ENCODE measurements around the gene CKMT2. TPM values are rescaled to one million over a fixed set of nuclear protein-coding genes. Genes with fewer than 3 reads are reported as not detected.

Gene CKMT2
- total and polyA plus RNA-seq, 2 of the 8 experiments (the other 6 are each of a cell fraction or from before 2014, with no cell fraction given): 2.4 to 5.0 TPM

- TF ChIP-seq CEBPB (IDR thresholded peaks at IDR 0.05; ENCODE audit: low read depth, low read length): no peak
These were observed 6.2 kb upstream of the CKMT2 start (continued) for GRCh38 chr5:81226949-81227348.

All from H1 (cell line).